Neuronal stem cell (in vitro differentiated cells): Measurements from ENCODE around the gene GPSM1.
A peak's percentile ranks its signal among the peaks of the same experiment; 100 is the strongest.

Source experiments
- DNase-seq: peaks from one replicate; pipeline ENCODE4 v3.0.0-alpha.2; 2013; ENCODE audit warnings: low spot score
- H2AFZ ChIP-seq: one replicate; pipeline ENCODE4 v1.6.1; 2013; ENCODE audit warnings: mild to moderate bottlenecking, low read length, inconsistent platforms
- H2AK5ac ChIP-seq: 2 replicates; pipeline ENCODE4 v1.6.1; 2013; ENCODE audit warnings: low read depth, mild to moderate bottlenecking, inconsistent platforms, low read length, moderate library complexity, mixed read lengths
- H2BK120ac ChIP-seq: 2 replicates; pipeline ENCODE4 v1.6.1; 2013; ENCODE audit warnings: low read depth, mild to moderate bottlenecking, inconsistent platforms, low read length, moderate library complexity, mixed read lengths
- H2BK12ac ChIP-seq: one replicate; pipeline ENCODE4 v1.6.1; 2013; ENCODE audit warnings: low read length, inconsistent platforms
- H2BK15ac ChIP-seq: 2 replicates; pipeline ENCODE4 v1.6.1; 2013; ENCODE audit warnings: mild to moderate bottlenecking, low read length, inconsistent platforms, mixed read lengths
- H2BK5ac ChIP-seq: one replicate; pipeline ENCODE4 v1.6.1; 2013; ENCODE audit warnings: inconsistent platforms, mild to moderate bottlenecking, low read length, moderate library complexity
- H3K14ac ChIP-seq: one replicate; pipeline ENCODE4 v1.6.1; 2013; ENCODE audit warnings: low read length, inconsistent platforms
- H3K18ac ChIP-seq: 2 replicates; pipeline ENCODE4 v1.6.1; 2013; ENCODE audit warnings: low read length, inconsistent platforms
- H3K23ac ChIP-seq: 2 replicates; pipeline ENCODE4 v1.6.1; 2013; ENCODE audit warnings: low read depth, mild to moderate bottlenecking, mixed read lengths, low read length, inconsistent platforms; ENCODE audit not compliant: poor library complexity
- H3K27ac ChIP-seq: replicated peaks from 3 replicates; pipeline ENCODE4 v1.5.1; 2013; ENCODE audit warnings: low read length, inconsistent platforms
- H3K27me3 ChIP-seq, 3 experiments: 2 replicates each; pipeline ENCODE4 v1.6.1; 2013; ENCODE audit warnings: low read length in 3 of 3, mild to moderate bottlenecking in 2 of 3, inconsistent platforms in 1 of 3, low read depth in 1 of 3, mixed read lengths in 1 of 3, moderate library complexity in 1 of 3; ENCODE audit not compliant: control insufficient read depth in 3 of 3, insufficient read depth in 3 of 3
- H3K36me3 ChIP-seq, 2 donors: replicated peaks in 1 of 2; 2 replicates each; pipeline ENCODE4 v1.6.1; 2013; ENCODE audit warnings: low read length in 2 of 2; ENCODE audit not compliant: control insufficient read depth in 2 of 2, insufficient read depth in 2 of 2
- H3K4ac ChIP-seq: 2 replicates; pipeline ENCODE4 v1.6.1; 2013; ENCODE audit warnings: inconsistent platforms, mild to moderate bottlenecking, low read length, moderate library complexity
- H3K4me1 ChIP-seq, 2 donors: 1 replicate in 1 of 2; 2 replicates in 1 of 2; pipeline ENCODE4 v1.6.1; 2013; ENCODE audit warnings: low read length in 2 of 2, low read depth in 1 of 2; ENCODE audit not compliant: control insufficient read depth in 2 of 2, insufficient read depth in 1 of 2
- H3K4me2 ChIP-seq: one replicate; pipeline ENCODE4 v1.6.1; 2013; ENCODE audit warnings: mild to moderate bottlenecking, low read length, inconsistent platforms; ENCODE audit not compliant: insufficient read depth, poor library complexity, severe bottlenecking
- H3K4me3 ChIP-seq, 2 donors: 2 replicates each; pipeline ENCODE4 v1.5.1; 2013; ENCODE audit warnings: low read length in 2 of 2, mild to moderate bottlenecking in 2 of 2, inconsistent platforms in 1 of 2, moderate library complexity in 1 of 2
- H3K79me1 ChIP-seq: one replicate; pipeline ENCODE4 v1.6.1; 2013; ENCODE audit warnings: low read depth, mild to moderate bottlenecking, inconsistent platforms, low read length, moderate library complexity
- H3K9ac ChIP-seq: one replicate; pipeline ENCODE4 v1.6.1; 2013; ENCODE audit warnings: mild to moderate bottlenecking, low read depth, low read length, inconsistent platforms; ENCODE audit not compliant: poor library complexity
- H3K9me3 ChIP-seq, 2 donors: replicated peaks in 1 of 2; 2 replicates each; pipeline versions ENCODE3 to v1.6.1; 2013; ENCODE audit warnings: low read length in 2 of 2, mild to moderate bottlenecking in 2 of 2, inconsistent platforms in 1 of 2, low read depth in 1 of 2, mixed read lengths in 1 of 2, moderate library complexity in 1 of 2; ENCODE audit not compliant: control insufficient read depth in 2 of 2, insufficient read depth in 1 of 2
- H4K8ac ChIP-seq: one replicate; pipeline ENCODE4 v1.6.1; 2013; ENCODE audit warnings: low read depth, mild to moderate bottlenecking, inconsistent platforms, low read length, moderate library complexity
- H4K91ac ChIP-seq: one replicate; pipeline ENCODE4 v1.6.1; 2013; ENCODE audit warnings: low read length, low read depth, mild to moderate bottlenecking, inconsistent platforms; ENCODE audit not compliant: poor library complexity
- WGBS, 2 donors: extraction: QIAGEN DNeasy Blood & Tissue Kit; methylation state at CpG; one replicate each; pipeline ENCODE4 v1.1.7; 2013; ENCODE audit warnings: missing lambda C conversion rate in 2 of 2, mixed read lengths in 1 of 2; ENCODE audit not compliant: insufficient read length in 2 of 2, insufficient replicate concordance in 1 of 2; ENCODE audit errors: extremely low coverage in 2 of 2; 5-methylcytosine and 5-hydroxymethylcytosine counted together

The GPSM1 gene

GRCh38 chr9:136358888-136359287 lies 31.5 kb downstream of the GPSM1 start:
- no peak overlapping the region for H3K4me3 ChIP-seq
- peaks cover 0 to under 1% (median 0%) of the 10 kb centered on the region in 3 experiments for H3K27me3 ChIP-seq
- whole genome bisulfite sequencing, 2 donors = no CpG with 5 or more reads among the region's 2 CpGs

DNA sequence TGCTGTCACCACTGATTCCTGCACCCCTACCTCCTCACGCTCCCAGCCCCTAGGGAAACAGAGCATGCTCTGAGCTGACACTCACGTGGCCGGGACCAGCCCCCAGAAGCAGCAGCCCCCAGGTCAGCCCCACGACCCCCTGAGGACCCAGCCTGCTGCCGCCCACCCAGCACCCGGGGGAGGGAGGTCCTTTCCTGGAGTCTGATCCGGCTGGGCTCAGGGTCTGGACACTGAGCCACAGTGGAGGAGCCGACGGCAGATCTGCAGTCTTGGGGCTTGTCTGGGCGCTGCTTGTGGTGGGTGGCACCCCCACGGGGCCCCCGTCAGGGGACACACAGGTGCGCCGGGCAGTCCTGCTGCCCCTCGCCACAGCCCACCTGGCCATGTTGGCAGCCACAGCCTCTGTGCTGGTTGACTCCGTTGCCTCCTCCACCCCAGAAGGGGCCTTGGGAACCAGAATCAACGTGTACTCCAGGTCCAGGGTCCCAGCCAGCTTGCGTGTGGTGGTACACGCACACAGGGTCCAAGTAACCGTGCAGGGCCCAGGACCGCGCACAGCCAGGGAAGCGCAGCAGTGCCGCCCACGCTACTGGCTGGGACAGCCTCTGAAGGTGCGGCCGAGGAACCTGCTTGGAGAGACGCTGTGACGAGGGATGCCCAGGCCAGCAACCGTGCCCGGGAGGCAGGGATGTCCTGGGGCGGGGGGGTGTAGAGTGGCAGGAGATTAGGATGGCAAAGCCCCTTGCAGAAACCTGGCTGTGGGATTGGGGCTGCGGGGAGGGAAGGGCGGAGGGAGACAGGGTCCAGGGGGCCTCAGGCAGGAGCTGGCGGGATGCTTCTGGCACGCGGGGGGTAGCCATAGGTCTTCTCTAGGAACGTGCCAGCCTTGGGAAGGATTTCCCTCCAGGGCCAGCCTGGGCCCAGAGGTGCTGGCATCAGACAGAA lies 32.7 kb downstream of the GPSM1 start:
- peaks cover 13% of the 10 kb centered on the region for H3K79me1 ChIP-seq
- H2BK12ac ChIP-seq = no peak overlapping the region
- H3K27me3 ChIP-seq = peaks cover 0 to 2% (median 0%) of the 10 kb centered on the region in 3 experiments
- H3K9me3 ChIP-seq = peaks cover 0 to 3% of the 10 kb centered on the region in 2 donors
- no peak overlapping the region for H2AFZ ChIP-seq
- peak overlapping the region; percentile 66 for H3K4ac ChIP-seq
- peak overlapping the region; percentile 38 for H3K14ac ChIP-seq
- no peak overlapping the region for H3K4me2 ChIP-seq
- peak overlapping the region; percentile 65 for H4K8ac ChIP-seq
- no peak overlapping the region for H2BK5ac ChIP-seq
- H3K18ac ChIP-seq = peak overlapping the region; percentile 76
- peaks cover 6 to 41% of the 10 kb centered on the region in 2 donors for H3K36me3 ChIP-seq
- no peak overlapping the region for H2BK15ac ChIP-seq
- H3K9ac ChIP-seq = peak overlapping the region; percentile 60
- no peak overlapping the region for H2AK5ac ChIP-seq
- H3K4me3 ChIP-seq = no peak overlapping the region
- WGBS, 2 donors = no CpG with 5 or more reads among the region's 38 CpGs
- H2BK120ac ChIP-seq = no peak overlapping the region
- H4K91ac ChIP-seq = peak overlapping the region; percentile 72
- no peak overlapping the region for H3K27ac ChIP-seq
- peak overlapping the region; percentile 85 for H3K23ac ChIP-seq
- H3K4me1 ChIP-seq = peaks cover 6 to 7% of the 10 kb centered on the region in 2 donors
- DNase-seq = no peak

More at GRCh38 chr9:136358888-136359287, 31.5 kb downstream of the GPSM1 start:
- Histone ChIP-seq H3K4me1 (peaks cover 5% of the 10 kb centered on the region in 2 donors), H3K36me3 (peaks cover 6 to 38% of the 10 kb centered on the region in 2 donors), H3K14ac (no peak overlapping the region), H3K27ac (no peak overlapping the region), H2BK12ac (no peak overlapping the region), H3K4ac (no peak overlapping the region), H3K79me1 (peaks cover 11% of the 10 kb centered on the region), H2BK15ac (no peak overlapping the region), H3K9ac (no peak overlapping the region), H2BK120ac (no peak overlapping the region), H3K23ac (no peak overlapping the region), H2AFZ (no peak overlapping the region), H4K91ac (no peak overlapping the region), H3K9me3 (peaks cover 0 to 2% of the 10 kb centered on the region in 2 donors), H2BK5ac (no peak overlapping the region), H3K4me2 (no peak overlapping the region), H2AK5ac (no peak overlapping the region), H3K18ac (no peak overlapping the region), H4K8ac (no peak overlapping the region)
- no peak for DNase-seq

- no peak overlapping the region for H3K27ac ChIP-seq
- peaks cover 6 to 7% of the 10 kb centered on the region in 2 donors for H3K4me1 ChIP-seq
- DNase-seq = no peak
- no CpG with 5 or more reads among the region's 43 CpGs for WGBS, 2 donors
- no peak overlapping the region for H4K91ac ChIP-seq
- no peak overlapping the region for H3K14ac ChIP-seq
- peak overlapping the region; percentile 57 for H2BK5ac ChIP-seq
- peak overlapping the region; percentile 57 for H3K18ac ChIP-seq
- H3K79me1 ChIP-seq = peaks cover 13% of the 10 kb centered on the region
- H2AFZ ChIP-seq = no peak overlapping the region
- H3K9me3 ChIP-seq = peaks cover 0 to 3% of the 10 kb centered on the region in 2 donors
- H3K4me2 ChIP-seq = no peak overlapping the region
- H3K4me3 ChIP-seq = peak overlapping the region in 1 of 2 donors; percentile 50
- peak overlapping the region; percentile 35 for H2BK120ac ChIP-seq
- H4K8ac ChIP-seq = peak overlapping the region; percentile 19
- H3K9ac ChIP-seq = no peak overlapping the region
- peaks cover 0 to 2% (median 0%) of the 10 kb centered on the region in 3 experiments for H3K27me3 ChIP-seq
- H3K36me3 ChIP-seq = peaks cover 6 to 39% of the 10 kb centered on the region in 2 donors
- H3K4ac ChIP-seq = no peak overlapping the region
- no peak overlapping the region for H2BK12ac ChIP-seq
- H3K23ac ChIP-seq = peak overlapping the region; percentile 25
- H2AK5ac ChIP-seq = peak overlapping the region; percentile 66
- no peak overlapping the region for H2BK15ac ChIP-seq
These were observed 33.9 kb downstream of the GPSM1 start for GRCh38 chr9:136361047-136361753.
